Thyroid gland (tissue), 4 donors: ENCODE measurements around the gene TKTL1. TPM values are rescaled to one million over a fixed set of nuclear protein-coding genes. Genes with fewer than 3 reads are reported as not detected.

Source experiments
- DNase-seq, 2 donors: peaks; one replicate each; pipeline ENCODE4 v3.0.0-alpha.2; 2019
- H3K27ac ChIP-seq, 3 donors: fragments of 200-600 bp; sonication (generic); 1 replicate in 2 of 3; 2 replicates in 1 of 3; pipeline ENCODE4 v1.5.1; 2016 to 2019; ENCODE audit warnings: mild to moderate bottlenecking in 1 of 3, moderate library complexity in 1 of 3
- H3K27me3 ChIP-seq: fragments of 200-600 bp; sonication (generic); one replicate; pipeline ENCODE4 v1.5.1; 2019
- H3K36me3 ChIP-seq, 2 donors: fragments of 200-600 bp; sonication (generic); one replicate each; pipeline ENCODE4 v1.5.1; 2016 to 2019
- H3K4me1 ChIP-seq, 2 donors: fragments of 200-600 bp; sonication (generic); one replicate each; pipeline ENCODE4 v1.5.1; 2017 to 2019
- H3K4me3 ChIP-seq, 3 donors: fragments of 200-600 bp; sonication (generic); replicated peaks in 1 of 3; 1 replicate in 2 of 3; 2 replicates in 1 of 3; pipeline ENCODE4 v1.5.1; 2016; ENCODE audit warnings: mild to moderate bottlenecking in 1 of 3
- H3K9me3 ChIP-seq: fragments of 200-600 bp; sonication (generic); one replicate; pipeline ENCODE4 v1.5.1; 2017
- POLR2A ChIP-seq, 2 donors: fragments of 450-650 bp; IDR thresholded peaks; one replicate each; pipeline ENCODE4 v1.6.1; 2017; ENCODE audit warnings: antibody characterized with exemption in 2 of 2, mild to moderate bottlenecking in 2 of 2, moderate library complexity in 1 of 2
- WGBS, 2 donors: methylation state at CpG; one replicate each; pipeline ENCODE4 v1.1.5; 2017; 5-methylcytosine and 5-hydroxymethylcytosine counted together
- intact Hi-C: fragments of 100-400 bp; cut with DNase I; formaldehyde crosslinking; loops from one replicate; pipeline ENCODE4 v1.15.1; 2023
- total RNA-seq, 4 donors: library from RNA; depleted of rRNA; stranded (reverse); fragments of >200 nt; gene quantifications; one replicate each; pipeline ENCODE4 v1.2.3, GENCODE V29; 2016
- TF ChIP-seq, protein P1 (sequence below), 6 experiments: fragments of 200-600 bp in 3 of 6; fragments of 450-650 bp in 3 of 6; sonication (generic) in 3 of 6; IDR thresholded peaks; one replicate each; pipeline ENCODE4 v1.5.1; 2016 to 2019; ENCODE audit warnings: antibody characterized with exemption in 6 of 6, mild to moderate bottlenecking in 2 of 6, inconsistent platforms in 1 of 6, moderate library complexity in 1 of 6

Gene TKTL1
- total RNA-seq, 4 donors from 2014 or later: 0.54 to 0.89 TPM; not detected in 2

DNA sequence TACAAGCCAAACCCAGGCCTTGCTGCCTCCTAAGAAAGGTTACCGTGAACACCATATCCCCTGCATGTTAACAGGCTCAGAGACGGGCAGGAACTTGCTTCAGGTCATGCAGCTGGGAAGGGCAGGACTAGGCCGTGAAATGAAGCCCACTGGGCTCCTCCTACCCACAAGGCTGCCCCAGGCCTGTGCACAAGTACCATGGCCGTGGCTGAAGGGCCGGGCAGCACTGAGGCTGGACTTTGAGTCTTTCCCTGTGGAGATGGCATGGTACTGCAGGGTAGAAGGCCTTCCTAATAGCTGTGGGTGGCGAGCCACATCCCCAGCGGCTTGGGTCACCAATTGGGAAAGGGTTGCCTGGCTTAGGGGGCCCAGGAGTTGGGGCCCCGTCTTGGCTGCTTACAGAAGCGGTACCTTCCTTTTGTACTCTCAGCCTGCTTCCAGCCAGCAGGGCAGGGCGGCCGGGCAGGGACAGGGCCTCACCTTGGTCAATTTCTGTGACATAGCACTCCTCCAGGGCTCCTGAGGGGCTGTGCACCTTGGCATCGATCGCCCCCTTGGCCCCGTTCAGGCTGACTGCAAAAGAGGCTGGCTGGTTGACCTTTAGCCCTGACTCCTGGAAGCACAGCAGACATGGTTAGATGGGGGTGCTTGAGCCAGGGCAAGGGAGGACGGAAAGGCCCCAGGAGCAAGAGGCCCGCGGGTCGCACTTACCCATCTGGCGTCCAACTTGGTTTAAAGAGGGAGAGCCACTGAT lies 55.0 kb downstream of the TKTL1 start:
- no peaks in the 10 kb centered on the region for H3K9me3 ChIP-seq
- H3K27me3 ChIP-seq: no peaks in the 10 kb centered on the region
- 88 to 92% methylated on average over 6 to 8 of the region's 19 CpGs for WGBS, 2 donors
- TF ChIP-seq, protein P1, sequence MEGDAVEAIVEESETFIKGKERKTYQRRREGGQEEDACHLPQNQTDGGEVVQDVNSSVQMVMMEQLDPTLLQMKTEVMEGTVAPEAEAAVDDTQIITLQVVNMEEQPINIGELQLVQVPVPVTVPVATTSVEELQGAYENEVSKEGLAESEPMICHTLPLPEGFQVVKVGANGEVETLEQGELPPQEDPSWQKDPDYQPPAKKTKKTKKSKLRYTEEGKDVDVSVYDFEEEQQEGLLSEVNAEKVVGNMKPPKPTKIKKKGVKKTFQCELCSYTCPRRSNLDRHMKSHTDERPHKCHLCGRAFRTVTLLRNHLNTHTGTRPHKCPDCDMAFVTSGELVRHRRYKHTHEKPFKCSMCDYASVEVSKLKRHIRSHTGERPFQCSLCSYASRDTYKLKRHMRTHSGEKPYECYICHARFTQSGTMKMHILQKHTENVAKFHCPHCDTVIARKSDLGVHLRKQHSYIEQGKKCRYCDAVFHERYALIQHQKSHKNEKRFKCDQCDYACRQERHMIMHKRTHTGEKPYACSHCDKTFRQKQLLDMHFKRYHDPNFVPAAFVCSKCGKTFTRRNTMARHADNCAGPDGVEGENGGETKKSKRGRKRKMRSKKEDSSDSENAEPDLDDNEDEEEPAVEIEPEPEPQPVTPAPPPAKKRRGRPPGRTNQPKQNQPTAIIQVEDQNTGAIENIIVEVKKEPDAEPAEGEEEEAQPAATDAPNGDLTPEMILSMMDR (IDR thresholded peaks at IDR 0.05): no peak
- no peak for TF ChIP-seq POLR2A (IDR thresholded peaks at IDR 0.05)
- intact Hi-C loops: no loop called here
- H3K4me3 ChIP-seq: no peak overlapping the region
- no peaks in the 10 kb centered on the region for H3K4me1 ChIP-seq
- H3K36me3 ChIP-seq: peaks cover 23 to 45% of the 10 kb centered on the region in 2 donors
- H3K27ac ChIP-seq: no peak overlapping the region
- no peak for DNase-seq

DNA sequence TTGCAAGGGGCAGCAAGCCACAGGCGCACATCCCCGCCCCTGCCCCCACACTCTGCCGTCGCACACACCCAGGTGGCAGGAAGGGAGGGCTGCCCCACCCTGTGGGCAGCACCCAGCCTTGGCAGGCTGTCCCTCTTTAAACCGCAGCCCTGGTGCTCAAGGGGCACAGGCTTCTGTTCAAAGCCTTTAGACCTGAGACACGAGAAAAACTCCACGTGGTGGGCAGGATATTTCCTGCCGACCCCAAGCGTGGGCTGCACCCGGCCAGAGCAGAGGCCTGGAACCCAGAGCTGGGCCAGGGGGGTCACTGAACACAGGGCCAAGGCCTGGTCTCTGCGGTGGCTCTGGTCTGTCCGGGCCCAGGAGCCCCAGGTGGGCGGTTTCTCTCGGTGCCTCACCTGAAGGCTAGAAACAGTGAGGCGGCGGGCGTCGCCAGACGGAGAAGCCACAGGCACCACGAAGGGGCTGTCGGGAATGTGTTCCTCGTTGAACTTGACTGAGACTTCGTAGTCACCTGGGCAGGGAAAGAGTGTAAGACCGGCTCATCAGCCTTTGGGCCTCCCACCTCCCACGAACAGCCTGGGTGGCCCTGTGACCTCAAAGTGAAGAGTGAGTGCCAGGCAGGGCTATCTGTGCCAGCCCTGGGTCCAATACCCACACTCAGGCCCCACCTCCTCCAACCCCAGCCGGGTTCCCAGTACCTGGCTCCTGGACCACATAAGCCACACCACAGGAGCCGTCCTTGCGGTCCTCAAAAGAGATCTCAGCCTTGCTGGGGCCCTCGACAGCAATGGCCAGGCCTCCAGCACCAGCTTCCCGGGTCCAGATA lies 55.8 kb downstream of the TKTL1 start:
- WGBS, 2 donors: 83 to 89% methylated on average over 1 to 12 of the region's 30 CpGs
- Histone ChIP-seq H3K27ac (no peak overlapping the region), H3K4me1 (no peaks in the 10 kb centered on the region), H3K4me3 (no peak overlapping the region), H3K27me3 (no peaks in the 10 kb centered on the region), H3K36me3 (peaks cover 23 to 45% of the 10 kb centered on the region in 2 donors), H3K9me3 (no peaks in the 10 kb centered on the region)
- intact Hi-C loops: no loop called here
- DNase-seq: no peak
- no peak for TF ChIP-seq POLR2A (IDR thresholded peaks at IDR 0.05)
- TF ChIP-seq, protein P1 (IDR thresholded peaks at IDR 0.05): no peak

DNA sequence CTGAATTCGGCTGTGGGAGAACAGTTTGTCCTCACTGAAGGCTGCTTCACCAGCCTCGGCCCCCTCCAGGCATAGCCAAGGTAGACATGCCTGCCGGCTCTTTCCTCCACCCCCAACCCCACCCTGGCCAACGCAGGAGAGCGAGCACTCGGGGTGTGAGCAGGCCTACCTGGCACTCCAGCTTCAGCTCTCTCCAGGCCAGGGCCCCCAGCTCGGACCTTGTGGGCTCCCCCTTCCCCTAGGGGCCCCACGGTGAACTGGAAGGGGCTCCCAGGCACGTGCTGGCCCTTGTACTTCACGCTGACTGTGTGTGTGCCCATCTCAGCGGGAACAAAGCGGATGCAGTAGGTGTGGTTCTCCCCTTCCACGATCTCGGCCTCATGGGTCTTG lies 56.4 kb downstream of the TKTL1 start:
- no peak for DNase-seq
- Histone ChIP-seq H3K4me3 (no peak overlapping the region), H3K27me3 (no peaks in the 10 kb centered on the region), H3K36me3 (peaks cover 28 to 48% of the 10 kb centered on the region in 2 donors), H3K9me3 (no peaks in the 10 kb centered on the region), H3K27ac (no peak overlapping the region), H3K4me1 (no peaks in the 10 kb centered on the region)
- TF ChIP-seq, protein P1 (IDR thresholded peaks at IDR 0.05): no peak
- intact Hi-C loops: no loop called here
- 84 to 89% methylated on average over 5 of the region's 14 CpGs for WGBS, 2 donors

DNA sequence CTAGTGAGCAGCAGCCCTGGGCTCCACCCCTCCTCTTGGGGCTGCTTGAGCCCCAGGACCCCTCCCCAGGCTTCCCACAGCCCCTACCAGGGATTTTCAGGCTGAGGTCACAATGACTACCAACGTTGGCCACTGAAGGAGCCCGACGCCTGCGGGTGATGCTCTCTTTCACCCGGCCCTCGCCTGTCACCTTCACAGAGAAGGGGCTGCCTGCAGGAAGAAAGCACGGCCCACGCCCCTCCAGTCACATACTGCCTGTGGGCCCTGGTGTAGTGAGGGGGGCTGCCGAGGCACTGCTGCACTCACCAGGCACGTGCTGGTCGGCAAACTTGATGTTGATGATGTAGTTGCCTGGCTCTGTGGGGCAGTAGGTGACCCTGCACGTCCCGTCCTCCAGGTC lies 56.9 kb downstream of the TKTL1 start:
- H3K27ac ChIP-seq: no peak overlapping the region
- no peaks in the 10 kb centered on the region for H3K9me3 ChIP-seq
- no peaks in the 10 kb centered on the region for H3K27me3 ChIP-seq
- H3K36me3 ChIP-seq: peaks cover 32 to 53% of the 10 kb centered on the region in 2 donors
- 100% methylated on average over 2 of the region's 13 CpGs; no CpG with 5 or more reads in 1 of the 2 donors for WGBS, 2 donors
- no peaks in the 10 kb centered on the region for H3K4me1 ChIP-seq
- intact Hi-C loops: no loop called here
- H3K4me3 ChIP-seq: no peak overlapping the region
- TF ChIP-seq, protein P1 (IDR thresholded peaks at IDR 0.05): no peak
- no peak for TF ChIP-seq POLR2A (IDR thresholded peaks at IDR 0.05)
- DNase-seq: no peak
